Vagina (tissue), 2 donors: ENCODE data around the gene KRTAP10-7.

Experiments
- CTCF ChIP-seq, 3 experiments: fragments of 450-650 bp in 2 of 3; fragments of 200-600 bp in 1 of 3; sonication (generic) in 1 of 3; IDR thresholded peaks; one replicate each; pipeline ENCODE4 v1.5.1; 2017 to 2019; ENCODE audit warnings: antibody characterized with exemption in 3 of 3, mild to moderate bottlenecking in 2 of 3, moderate library complexity in 2 of 3
- POLR2A ChIP-seq, 2 donors: fragments of 450-650 bp; IDR thresholded peaks; one replicate each; pipeline ENCODE4 v1.6.1; 2017; ENCODE audit warnings: antibody characterized with exemption in 2 of 2, mild to moderate bottlenecking in 2 of 2, moderate library complexity in 2 of 2
- POLR2AphosphoS5 ChIP-seq, 2 donors: sonication (generic); formaldehyde crosslinking; IDR thresholded peaks; one replicate each; pipeline ENCODE4 v1.9.0; 2017; ENCODE audit warnings: antibody characterized with exemption in 2 of 2, mild to moderate bottlenecking in 2 of 2, low read depth in 1 of 2; ENCODE audit not compliant: insufficient read depth in 1 of 2

- TF ChIP-seq CTCF (IDR thresholded peaks at IDR 0.05) (no peak), POLR2A (IDR thresholded peaks at IDR 0.05) (no peak), POLR2AphosphoS5 (IDR thresholded peaks at IDR 0.05; ENCODE audit: insufficient read depth in 1 of 2, low read depth in 1 of 2) (no peak)
Measured at GRCh38 chr21:44579056-44579832, 21.2 kb upstream of the KRTAP10-7 start.
